ENCODE measurements around the gene LENG8. TPM values are rescaled to one million over a fixed set of nuclear protein-coding genes. Genes with fewer than 3 reads are reported as not detected.

Gene LENG8
- total RNA-seq, 1 experiment from 2014 or later, result 267 TPM

- H3K9me3 Mint-ChIP-seq (ENCODE audit: low read depth, unreplicated experiment), result no peaks in the 10 kb centered on the region
- H3K27ac Mint-ChIP-seq (ENCODE audit: unreplicated experiment), result no peak overlapping the region
- BruUV-seq (replicated peaks), result no TSS peak
- no peak overlapping the region for H3K4me3 Mint-ChIP-seq (ENCODE audit: low read depth, unreplicated experiment)
- CTCF ChIA-PET, result interaction anchor here (0.6 kb wide), 1 partner anchor 242 kb away, joined by 3 read pairs; no protein-coding TSS in a partner anchor
- peaks cover 95% of the 10 kb centered on the region for H3K36me3 Mint-ChIP-seq (ENCODE audit: insufficient read depth, unreplicated experiment)
- DNase-seq, result no peak
- TF ChIP-seq CTCF (IDR thresholded peaks at IDR 0.05; ENCODE audit: unreplicated experiment), result no peak
- intact Hi-C loops (cut with micrococcal nuclease; ENCODE audit: unreplicated experiment), result no loop called here
- H3K4me1 Mint-ChIP-seq (ENCODE audit: low read depth, unreplicated experiment), result peaks cover 16% of the 10 kb centered on the region
- H3K27me3 Mint-ChIP-seq (ENCODE audit: unreplicated experiment), result no peaks in the 10 kb centered on the region
Observed at GRCh38 chr19:54452626-54453025, 3.6 kb downstream of the LENG8 start.

- TF ChIP-seq CTCF (IDR thresholded peaks at IDR 0.05; ENCODE audit: unreplicated experiment), result no peak
- no peak for DNase-seq
- Mint-ChIP-seq H3K36me3 (ENCODE audit: insufficient read depth, unreplicated experiment) (peaks cover 95% of the 10 kb centered on the region), H3K27ac (ENCODE audit: unreplicated experiment) (no peak overlapping the region), H3K27me3 (ENCODE audit: unreplicated experiment) (no peaks in the 10 kb centered on the region), H3K4me1 (ENCODE audit: low read depth, unreplicated experiment) (peaks cover 27% of the 10 kb centered on the region), H3K9me3 (ENCODE audit: low read depth, unreplicated experiment) (no peaks in the 10 kb centered on the region), H3K4me3 (ENCODE audit: low read depth, unreplicated experiment) (no peak overlapping the region)
- intact Hi-C loops (cut with micrococcal nuclease; ENCODE audit: unreplicated experiment), result no loop called here
- CTCF ChIA-PET, result no interaction called here
- no TSS peak for BruUV-seq (replicated peaks)
Observed at GRCh38 chr19:54453921-54454780, 5.2 kb downstream of the LENG8 start.

- DNase-seq, result no peak
- CTCF ChIA-PET, result no interaction called here
- intact Hi-C loops (cut with micrococcal nuclease; ENCODE audit: unreplicated experiment), result no loop called here
- Mint-ChIP-seq H3K27ac (ENCODE audit: unreplicated experiment) (peak overlapping the region; percentile 24), H3K4me3 (ENCODE audit: low read depth, unreplicated experiment) (no peak overlapping the region), H3K4me1 (ENCODE audit: low read depth, unreplicated experiment) (peaks cover 34% of the 10 kb centered on the region), H3K9me3 (ENCODE audit: low read depth, unreplicated experiment) (no peaks in the 10 kb centered on the region), H3K36me3 (ENCODE audit: insufficient read depth, unreplicated experiment) (peaks cover 95% of the 10 kb centered on the region), H3K27me3 (ENCODE audit: unreplicated experiment) (no peaks in the 10 kb centered on the region)
- TF ChIP-seq CTCF (IDR thresholded peaks at IDR 0.05; ENCODE audit: unreplicated experiment), result no peak
- no TSS peak for BruUV-seq (replicated peaks)
Observed at GRCh38 chr19:54454781-54455675, 6.0 kb downstream of the LENG8 start.

GRCh38 chr19:54455786-54456422 is 6.9 kb downstream of the LENG8 start:
- H3K27ac Mint-ChIP-seq (ENCODE audit: unreplicated experiment), result peak overlapping the region; percentile 24
- CTCF ChIA-PET, result no interaction called here
- peaks cover 94% of the 10 kb centered on the region for H3K36me3 Mint-ChIP-seq (ENCODE audit: insufficient read depth, unreplicated experiment)
- TF ChIP-seq CTCF (IDR thresholded peaks at IDR 0.05; ENCODE audit: unreplicated experiment), result no peak
- H3K27me3 Mint-ChIP-seq (ENCODE audit: unreplicated experiment), result no peaks in the 10 kb centered on the region
- DNase-seq, result no peak
- intact Hi-C loops (cut with micrococcal nuclease; ENCODE audit: unreplicated experiment), result no loop called here
- no peak overlapping the region for H3K4me3 Mint-ChIP-seq (ENCODE audit: low read depth, unreplicated experiment)
- BruUV-seq (replicated peaks), result no TSS peak
- peaks cover 25% of the 10 kb centered on the region for H3K4me1 Mint-ChIP-seq (ENCODE audit: low read depth, unreplicated experiment)
- H3K9me3 Mint-ChIP-seq (ENCODE audit: low read depth, unreplicated experiment), result no peaks in the 10 kb centered on the region

Data from Calu3 (cell line).